Measurements from ENCODE around the gene PGM5. TPM values are rescaled to one million over a fixed set of nuclear protein-coding genes. Genes with fewer than 3 reads are reported as not detected.

PGM5 gene
- polyA plus RNA-seq, 2 donors, result 5.3 to 36.2 TPM

DNA sequence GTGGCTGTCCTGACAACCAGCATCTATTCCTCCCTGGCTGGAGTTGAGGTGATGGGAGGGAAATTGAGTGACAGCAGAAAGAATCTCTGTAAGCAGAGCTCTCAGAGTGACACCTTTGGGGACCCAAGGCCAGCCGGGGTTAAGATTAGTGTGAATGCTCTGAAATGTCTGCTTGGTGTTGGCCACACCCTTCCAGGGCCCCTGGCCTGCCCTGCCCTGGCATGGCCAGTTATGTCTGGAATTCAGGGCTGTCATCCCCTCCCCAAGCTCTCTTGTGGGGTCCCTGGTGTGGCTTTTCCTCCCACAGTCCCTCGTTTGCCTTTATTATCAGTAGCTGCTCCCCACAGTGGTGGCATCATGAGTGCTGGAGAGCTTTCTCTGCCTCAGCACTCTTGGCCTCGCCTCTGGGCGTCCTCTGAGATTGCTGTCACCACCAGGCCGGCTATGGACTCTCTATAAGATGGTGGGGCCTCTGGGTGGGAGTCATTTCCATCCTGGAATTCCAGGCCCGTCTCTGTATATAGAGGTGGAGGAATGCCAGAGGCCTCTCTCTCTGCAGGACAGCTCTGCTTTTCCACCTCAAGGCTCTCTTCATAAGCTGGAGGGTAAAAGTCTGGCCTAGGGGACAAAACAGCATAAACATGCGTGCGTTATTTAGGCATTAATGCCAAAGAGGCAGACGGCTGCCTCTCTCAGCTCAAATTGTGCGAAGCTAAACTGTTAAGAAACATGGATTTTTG is 180.6 kb downstream of the PGM5 start:
- WGBS, 2 donors, result 71 to 75% methylated on average over 10 of the region's 10 CpGs
- peak overlapping the region; percentile 45 to 59 for H3K27ac ChIP-seq (ENCODE audit: low read depth in 2 of 2, low read length in 1 of 2)

DNA sequence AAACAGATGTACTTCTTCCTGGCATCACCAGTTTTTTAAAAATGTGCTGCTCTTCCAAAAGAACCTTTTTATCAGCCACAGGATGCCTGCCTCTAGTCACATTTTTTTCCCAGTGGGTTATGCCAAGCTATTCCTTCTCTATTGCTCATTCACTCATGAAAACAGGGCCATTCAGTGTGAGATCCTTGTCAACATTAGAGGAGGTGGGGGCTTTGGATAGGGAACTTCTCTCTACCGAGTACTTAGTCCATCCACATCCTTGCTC is 181.1 kb downstream of the PGM5 start:
- H3K27me3 ChIP-seq (ENCODE audit: control insufficient read depth in 1 of 2, insufficient read depth in 2 of 2, low read length in 2 of 2), result no peaks in the 10 kb centered on the region
- no peaks in the 10 kb centered on the region for H3K9me3 ChIP-seq (ENCODE audit: control insufficient read depth in 2 of 2, insufficient read depth in 1 of 2, low read depth in 1 of 2, low read length in 1 of 2)
- H3K36me3 ChIP-seq (ENCODE audit: control insufficient read depth in 2 of 2, insufficient read depth in 2 of 2, low read length in 1 of 2), result no peaks in the 10 kb centered on the region
- H3K4me1 ChIP-seq (ENCODE audit: control insufficient read depth in 2 of 2, insufficient read depth in 2 of 2, low read length in 1 of 2), result peaks cover 0 to 4% of the 10 kb centered on the region in 2 donors
- no peak overlapping the region for H3K4me3 ChIP-seq (ENCODE audit: low read depth in 1 of 2, low read length in 2 of 2)
- peak overlapping the region in 1 of 2 donors; percentile 45 for H3K27ac ChIP-seq (ENCODE audit: low read depth in 2 of 2, low read length in 1 of 2)
- 70 to 93% methylated on average over 1 of the region's 1 CpG for WGBS, 2 donors

More for the DNA sequence above, 180.6 kb downstream of the PGM5 start:
- no peak overlapping the region for H3K4me3 ChIP-seq (ENCODE audit: low read depth in 1 of 2, low read length in 2 of 2)
- no peaks in the 10 kb centered on the region for H3K9me3 ChIP-seq (ENCODE audit: control insufficient read depth in 2 of 2, insufficient read depth in 1 of 2, low read depth in 1 of 2, low read length in 1 of 2)
- H3K4me1 ChIP-seq (ENCODE audit: control insufficient read depth in 2 of 2, insufficient read depth in 2 of 2, low read length in 1 of 2), result peaks cover 0 to 4% of the 10 kb centered on the region in 2 donors
- no peaks in the 10 kb centered on the region for H3K36me3 ChIP-seq (ENCODE audit: control insufficient read depth in 2 of 2, insufficient read depth in 2 of 2, low read length in 1 of 2)
- no peaks in the 10 kb centered on the region for H3K27me3 ChIP-seq (ENCODE audit: control insufficient read depth in 1 of 2, insufficient read depth in 2 of 2, low read length in 2 of 2)

- WGBS, 2 donors, result 42 to 58% methylated on average over 3 of the region's 3 CpGs
- H3K9me3 ChIP-seq (ENCODE audit: control insufficient read depth in 2 of 2, insufficient read depth in 1 of 2, low read depth in 1 of 2, low read length in 1 of 2), result no peaks in the 10 kb centered on the region
- no peak overlapping the region for H3K4me3 ChIP-seq (ENCODE audit: low read depth in 1 of 2, low read length in 2 of 2)
- no peaks in the 10 kb centered on the region for H3K27me3 ChIP-seq (ENCODE audit: control insufficient read depth in 1 of 2, insufficient read depth in 2 of 2, low read length in 2 of 2)
- no peaks in the 10 kb centered on the region for H3K36me3 ChIP-seq (ENCODE audit: control insufficient read depth in 2 of 2, insufficient read depth in 2 of 2, low read length in 1 of 2)
- H3K27ac ChIP-seq (ENCODE audit: low read depth in 2 of 2, low read length in 1 of 2), result no peak overlapping the region
- H3K4me1 ChIP-seq (ENCODE audit: control insufficient read depth in 2 of 2, insufficient read depth in 2 of 2, low read length in 1 of 2), result peaks cover 0 to 4% of the 10 kb centered on the region in 2 donors
Observed at GRCh38 chr9:68538200-68538599, 181.8 kb downstream of the PGM5 start.

- 25 to 29% methylated on average over 8 of the region's 8 CpGs for WGBS, 2 donors
- H3K27me3 ChIP-seq (ENCODE audit: control insufficient read depth in 1 of 2, insufficient read depth in 2 of 2, low read length in 2 of 2), result no peaks in the 10 kb centered on the region
- no peaks in the 10 kb centered on the region for H3K9me3 ChIP-seq (ENCODE audit: control insufficient read depth in 2 of 2, insufficient read depth in 1 of 2, low read depth in 1 of 2, low read length in 1 of 2)
- peak within 1 kb of the TSS in 1 of 2 donors; percentile 27 for H3K27ac ChIP-seq (ENCODE audit: low read depth in 2 of 2, low read length in 1 of 2)
- no peaks in the 10 kb centered on the region for H3K36me3 ChIP-seq (ENCODE audit: control insufficient read depth in 2 of 2, insufficient read depth in 2 of 2, low read length in 1 of 2)
- H3K4me1 ChIP-seq (ENCODE audit: control insufficient read depth in 2 of 2, insufficient read depth in 2 of 2, low read length in 1 of 2), result peaks cover 0 to 4% of the 10 kb centered on the region in 2 donors
- no peak within 1 kb of the TSS for H3K4me3 ChIP-seq (ENCODE audit: low read depth in 1 of 2, low read length in 2 of 2)
Observed at GRCh38 chr9:68540712-68541535, 184.5 kb downstream of the PGM5 start, which contains the start of gene TMEM252. Gene TMEM252, minus strand, starts transcription at chr9:68540883. Its CDS starts 69 bp downstream, at chr9:68540814.

GRCh38 chr9:68541568-68541967 is 185.2 kb downstream of the PGM5 start:
- Histone ChIP-seq H3K27me3 (ENCODE audit: control insufficient read depth in 1 of 2, insufficient read depth in 2 of 2, low read length in 2 of 2) (no peaks in the 10 kb centered on the region), H3K36me3 (ENCODE audit: control insufficient read depth in 2 of 2, insufficient read depth in 2 of 2, low read length in 1 of 2) (no peaks in the 10 kb centered on the region), H3K9me3 (ENCODE audit: control insufficient read depth in 2 of 2, insufficient read depth in 1 of 2, low read depth in 1 of 2, low read length in 1 of 2) (no peaks in the 10 kb centered on the region), H3K4me3 (ENCODE audit: low read depth in 1 of 2, low read length in 2 of 2) (no peak overlapping the region), H3K27ac (ENCODE audit: low read depth in 2 of 2, low read length in 1 of 2) (peak overlapping the region in 1 of 2 donors; percentile 27), H3K4me1 (ENCODE audit: control insufficient read depth in 2 of 2, insufficient read depth in 2 of 2, low read length in 1 of 2) (peaks cover 0 to 4% of the 10 kb centered on the region in 2 donors)
- 44 to 49% methylated on average over 2 of the region's 2 CpGs for WGBS, 2 donors

DNA sequence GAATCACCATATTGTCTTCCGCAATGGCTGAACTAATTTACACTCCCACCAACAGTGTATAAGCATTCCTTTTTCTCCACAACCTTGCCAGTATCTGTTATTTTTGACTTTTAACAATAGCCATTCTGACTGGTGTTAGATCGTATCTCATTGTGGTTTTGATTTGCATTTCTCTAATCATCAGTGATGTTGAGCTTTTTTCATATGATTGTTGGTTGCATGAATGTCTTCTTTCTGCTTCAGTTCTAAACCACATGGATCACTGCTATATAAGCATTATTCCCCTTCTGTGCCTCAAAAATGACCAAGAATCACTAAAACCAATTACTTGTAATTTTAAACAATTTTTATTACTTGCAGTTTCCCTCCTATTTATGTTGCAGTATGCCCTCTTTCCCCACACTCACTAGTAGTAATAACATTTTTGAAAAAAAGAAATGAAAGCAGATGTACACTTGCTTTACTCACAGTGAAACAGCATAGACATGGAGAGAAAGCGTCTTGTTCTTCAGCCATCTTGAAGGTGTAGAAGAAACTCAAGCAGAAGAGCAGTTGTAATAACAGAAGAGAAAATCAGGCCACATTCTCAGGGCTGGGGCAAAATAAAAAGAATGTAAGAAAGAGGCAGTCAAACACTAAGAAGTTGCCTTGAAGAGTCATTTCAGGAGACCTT is 188.8 kb downstream of the PGM5 start:
- no peaks in the 10 kb centered on the region for H3K36me3 ChIP-seq (ENCODE audit: control insufficient read depth in 2 of 2, insufficient read depth in 2 of 2, low read length in 1 of 2)
- H3K27ac ChIP-seq (ENCODE audit: low read depth in 2 of 2, low read length in 1 of 2), result no peak overlapping the region
- H3K27me3 ChIP-seq (ENCODE audit: control insufficient read depth in 1 of 2, insufficient read depth in 2 of 2, low read length in 2 of 2), result no peaks in the 10 kb centered on the region
- no peaks in the 10 kb centered on the region for H3K9me3 ChIP-seq (ENCODE audit: control insufficient read depth in 2 of 2, insufficient read depth in 1 of 2, low read depth in 1 of 2, low read length in 1 of 2)
- 90% methylated on average over 3 of the region's 3 CpGs for WGBS, 2 donors
- H3K4me1 ChIP-seq (ENCODE audit: control insufficient read depth in 2 of 2, insufficient read depth in 2 of 2, low read length in 1 of 2), result peaks cover 0 to 3% of the 10 kb centered on the region in 2 donors
- no peak overlapping the region for H3K4me3 ChIP-seq (ENCODE audit: low read depth in 1 of 2, low read length in 2 of 2)

- no peak overlapping the region for H3K4me3 ChIP-seq (ENCODE audit: low read depth in 1 of 2, low read length in 2 of 2)
- 53 to 63% methylated on average over 6 of the region's 6 CpGs for WGBS, 2 donors
- no peaks in the 10 kb centered on the region for H3K27me3 ChIP-seq (ENCODE audit: control insufficient read depth in 1 of 2, insufficient read depth in 2 of 2, low read length in 2 of 2)
- H3K27ac ChIP-seq (ENCODE audit: low read depth in 2 of 2, low read length in 1 of 2), result peak overlapping the region in 1 of 2 donors; percentile 2
- H3K9me3 ChIP-seq (ENCODE audit: control insufficient read depth in 2 of 2, insufficient read depth in 1 of 2, low read depth in 1 of 2, low read length in 1 of 2), result no peaks in the 10 kb centered on the region
- no peaks in the 10 kb centered on the region for H3K36me3 ChIP-seq (ENCODE audit: control insufficient read depth in 2 of 2, insufficient read depth in 2 of 2, low read length in 1 of 2)
- no peaks in the 10 kb centered on the region for H3K4me1 ChIP-seq (ENCODE audit: control insufficient read depth in 2 of 2, insufficient read depth in 2 of 2, low read length in 1 of 2)
Observed at GRCh38 chr9:68546596-68547390, 190.4 kb downstream of the PGM5 start.

DNA sequence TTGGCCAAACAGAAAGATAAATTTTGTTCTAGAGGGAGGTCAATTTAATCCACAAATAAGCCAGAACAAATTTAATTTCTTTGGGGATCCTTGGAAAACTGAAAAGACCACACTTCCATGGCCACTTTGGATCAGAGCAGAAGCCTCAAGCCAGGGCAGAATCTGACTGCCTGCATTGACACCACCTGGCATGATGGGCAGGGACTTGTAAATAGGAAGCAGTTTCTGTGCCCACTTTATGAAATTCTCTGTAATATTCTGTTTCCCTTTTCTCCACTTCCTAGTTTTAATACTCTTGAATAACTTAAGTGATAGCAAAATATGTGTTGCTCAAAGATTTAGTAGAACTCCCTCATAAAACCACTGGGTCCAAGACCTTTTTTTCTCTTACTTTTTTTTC is 191.0 kb downstream of the PGM5 start:
- no peaks in the 10 kb centered on the region for H3K9me3 ChIP-seq (ENCODE audit: control insufficient read depth in 2 of 2, insufficient read depth in 1 of 2, low read depth in 1 of 2, low read length in 1 of 2)
- no peak overlapping the region for H3K27ac ChIP-seq (ENCODE audit: low read depth in 2 of 2, low read length in 1 of 2)
- no peak overlapping the region for H3K4me3 ChIP-seq (ENCODE audit: low read depth in 1 of 2, low read length in 2 of 2)
- H3K27me3 ChIP-seq (ENCODE audit: control insufficient read depth in 1 of 2, insufficient read depth in 2 of 2, low read length in 2 of 2), result no peaks in the 10 kb centered on the region
- no peaks in the 10 kb centered on the region for H3K4me1 ChIP-seq (ENCODE audit: control insufficient read depth in 2 of 2, insufficient read depth in 2 of 2, low read length in 1 of 2)
- no peaks in the 10 kb centered on the region for H3K36me3 ChIP-seq (ENCODE audit: control insufficient read depth in 2 of 2, insufficient read depth in 2 of 2, low read length in 1 of 2)

DNA sequence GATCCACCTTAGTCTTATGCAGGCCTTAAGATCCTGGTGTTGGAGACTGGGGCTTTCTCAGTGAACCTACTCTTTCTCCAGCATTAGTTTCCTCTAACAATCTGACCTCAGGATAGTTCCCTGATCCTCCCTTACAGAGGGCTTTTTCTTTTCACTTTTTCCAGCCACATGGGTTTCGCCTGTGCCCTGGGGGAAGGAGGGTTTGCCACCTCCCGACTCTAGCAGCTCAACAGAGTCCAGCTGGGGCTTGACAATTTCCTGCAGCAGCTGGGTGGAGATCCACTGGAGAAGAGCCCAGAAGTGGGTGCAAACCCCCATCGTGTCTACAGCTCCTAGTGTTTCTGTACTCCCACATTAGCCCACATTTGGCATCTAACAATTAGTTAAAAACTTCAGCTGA is 191.8 kb downstream of the PGM5 start:
- H3K4me1 ChIP-seq (ENCODE audit: control insufficient read depth in 2 of 2, insufficient read depth in 2 of 2, low read length in 1 of 2), result no peaks in the 10 kb centered on the region

More for the DNA sequence above, 191.8 kb downstream of the PGM5 start:
- 27 to 49% methylated on average over 3 of the region's 3 CpGs for WGBS, 2 donors
- Histone ChIP-seq H3K9me3 (ENCODE audit: control insufficient read depth in 2 of 2, insufficient read depth in 1 of 2, low read depth in 1 of 2, low read length in 1 of 2) (no peaks in the 10 kb centered on the region), H3K27ac (ENCODE audit: low read depth in 2 of 2, low read length in 1 of 2) (no peak overlapping the region), H3K27me3 (ENCODE audit: control insufficient read depth in 1 of 2, insufficient read depth in 2 of 2, low read length in 2 of 2) (no peaks in the 10 kb centered on the region), H3K36me3 (ENCODE audit: control insufficient read depth in 2 of 2, insufficient read depth in 2 of 2, low read length in 1 of 2) (no peaks in the 10 kb centered on the region), H3K4me3 (ENCODE audit: low read depth in 1 of 2, low read length in 2 of 2) (no peak overlapping the region)
